Activated naive CD4-positive, alpha-beta T cell treated with Interleukin-2 at 50 U/mL for 16 hours (primary cell): ENCODE measurements around the gene KIF5B.
"Not testable (repeated sequence)": the region's sequence is repeated elsewhere in the genome, so short reads cannot be mapped to it uniquely, and the experiment has no call there.

Experiments
- DNase-seq: peaks from one replicate; pipeline ENCODE4 v3.0.0-alpha.2; 2020

KIF5B gene

DNA sequence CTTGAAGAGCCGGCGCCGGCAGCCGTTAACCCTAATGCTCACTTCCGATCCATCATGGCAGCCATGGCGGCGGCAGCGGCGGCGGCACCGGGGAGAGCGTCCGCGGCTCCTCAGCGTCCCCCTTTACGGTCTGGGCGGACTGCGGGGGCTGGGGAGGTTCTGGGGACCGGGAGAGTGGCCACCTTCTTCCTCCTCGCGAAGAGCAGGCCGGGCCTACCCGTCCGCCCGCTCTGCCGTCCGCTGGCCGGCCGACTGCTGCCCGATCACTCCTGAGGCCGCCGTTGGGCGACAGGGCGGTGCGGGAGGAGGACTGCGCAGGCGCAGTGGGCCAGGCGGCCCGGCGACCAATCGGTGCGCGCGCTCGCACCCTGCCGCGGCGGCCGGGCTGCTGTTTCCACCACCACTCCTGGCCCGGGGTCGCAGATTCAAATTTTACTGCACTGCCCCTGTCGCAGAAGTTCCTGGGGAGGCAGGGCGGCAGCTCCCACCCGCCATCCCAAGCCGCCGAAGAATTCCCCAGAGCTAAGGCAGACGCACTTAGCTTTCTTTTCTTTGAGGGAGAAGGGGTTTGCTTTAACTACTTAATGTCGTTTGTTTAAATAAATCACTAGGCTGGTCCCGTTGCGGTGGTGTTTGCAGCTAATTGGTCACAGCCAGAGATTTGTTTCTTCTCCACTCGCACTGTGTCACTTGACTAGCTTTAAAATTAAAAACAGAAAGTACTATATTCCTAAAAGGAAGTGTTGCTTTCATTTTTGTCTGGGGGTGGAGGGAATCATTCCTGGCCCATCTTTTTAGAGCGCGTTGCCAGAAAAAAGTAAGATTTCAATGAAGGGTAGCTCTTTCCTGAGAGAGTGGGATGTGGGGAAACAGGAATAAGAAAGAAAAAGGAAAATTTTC lies at the start of gene KIF5B:
KIF5B (minus strand) TSS at position 290 of the 900 bp plus-strand sequence. CDS start 452 bp downstream, outside the sequence.
- peak; percentile 87 for DNase-seq

DNA sequence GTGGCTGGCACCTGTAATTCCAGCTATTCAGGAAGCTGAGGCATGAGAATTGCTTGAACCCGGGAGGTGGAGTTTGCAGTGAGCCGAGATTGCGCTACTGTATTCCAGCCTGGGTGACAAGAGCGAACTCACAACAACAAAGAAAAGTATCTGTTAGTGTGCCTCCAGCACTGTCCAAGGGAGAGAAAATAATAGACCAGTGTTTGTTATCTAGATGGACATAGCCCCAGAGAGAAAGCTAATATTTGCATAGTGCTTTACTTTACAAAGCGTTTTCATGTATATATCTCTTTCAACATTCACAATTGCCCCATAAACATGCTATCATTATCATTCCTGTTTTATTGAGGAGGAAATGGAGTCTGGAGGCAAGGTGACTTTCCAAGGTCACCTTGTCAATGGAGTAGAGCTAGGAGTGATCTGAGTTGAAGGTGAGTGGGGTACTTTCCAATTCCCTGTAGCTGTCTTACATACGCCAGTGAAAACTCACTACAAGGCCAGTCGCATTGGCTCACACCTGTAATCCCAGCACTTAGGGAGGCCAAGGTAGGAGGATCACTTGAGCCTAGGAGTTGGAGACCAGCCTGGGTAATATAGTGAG lies 49.7 kb upstream of the KIF5B start:
- DNase-seq, result no peak

DNA sequence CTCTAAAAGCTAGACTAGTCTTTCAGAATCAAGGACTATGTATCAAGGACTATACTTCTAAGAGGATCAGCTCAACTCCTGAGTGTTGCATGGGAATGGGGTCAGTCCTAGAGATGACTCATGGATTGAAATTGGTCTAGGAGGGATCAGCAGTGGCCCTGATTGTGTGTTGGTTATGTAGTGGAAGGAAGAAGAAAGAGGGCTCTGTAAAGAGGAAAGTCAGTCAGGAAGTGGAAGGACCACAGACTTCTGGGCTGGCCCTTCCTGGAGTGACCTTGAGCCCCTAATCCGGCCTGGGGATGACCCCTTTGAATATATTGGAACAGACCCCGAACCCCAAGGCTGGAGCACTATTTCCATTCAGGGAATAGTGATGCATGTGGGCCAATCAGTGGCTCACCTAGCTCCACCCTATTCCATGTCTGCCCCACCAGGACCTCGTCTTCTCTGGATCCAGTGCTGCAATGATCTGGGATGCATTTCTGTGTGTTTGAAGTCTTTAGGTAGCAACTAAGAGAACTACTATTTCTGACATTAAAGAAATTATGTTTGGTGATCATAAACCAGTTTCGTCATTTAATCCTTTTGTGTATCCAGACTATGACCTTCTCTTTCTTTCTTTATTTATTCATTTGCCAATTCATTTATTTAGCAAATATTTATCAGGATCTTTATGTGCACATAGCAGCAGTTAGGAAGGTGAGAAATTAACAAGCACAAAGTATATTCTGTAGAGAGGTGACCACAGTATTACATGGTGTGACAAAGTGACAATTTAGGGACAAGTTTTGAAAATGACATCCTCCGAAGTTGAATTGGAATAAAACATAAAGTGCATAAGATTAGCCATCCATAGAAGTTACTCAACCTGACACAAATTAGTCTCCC lies 48.6 kb upstream of the KIF5B start:
- DNase-seq, result no peak

DNA sequence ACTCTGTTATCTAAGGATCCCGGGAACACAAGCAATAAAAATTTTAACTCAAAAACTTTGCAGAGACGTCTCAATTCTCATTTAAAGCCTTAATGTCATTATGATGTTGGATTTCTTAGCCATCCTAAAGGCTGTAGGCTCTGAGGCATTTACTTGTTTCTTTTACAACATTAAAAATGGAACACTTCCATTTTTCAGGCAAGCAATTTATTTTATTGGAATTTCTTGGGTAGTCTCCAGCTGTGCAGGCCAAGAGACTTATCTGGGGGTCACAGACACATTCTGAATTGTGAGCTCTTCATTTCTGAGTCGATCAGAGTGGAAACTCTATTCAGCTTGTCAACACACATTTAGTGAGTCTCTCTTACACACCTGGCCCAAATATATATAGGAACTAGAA lies 48.0 kb upstream of the KIF5B start:
- DNase-seq, result no peak

DNA sequence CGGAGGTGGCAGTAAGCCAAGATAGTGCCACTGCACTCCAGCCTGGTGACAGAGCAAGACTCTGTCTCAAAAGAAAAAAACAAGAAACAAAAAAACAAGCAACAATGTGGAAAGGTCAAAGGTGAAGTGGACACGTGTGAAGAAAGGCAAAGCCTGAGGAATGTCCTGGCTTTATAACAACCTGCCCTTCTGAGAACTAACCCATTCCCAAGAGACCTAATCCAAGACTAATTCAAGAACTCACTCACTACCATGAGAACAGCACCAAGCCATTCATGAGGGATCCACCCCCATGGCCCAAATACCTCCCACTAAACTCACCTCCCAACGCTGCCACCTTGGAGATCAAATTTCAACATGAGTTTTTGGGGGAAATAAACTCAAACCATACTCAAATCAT lies 47.5 kb upstream of the KIF5B start:
- DNase-seq, result no peak

DNA sequence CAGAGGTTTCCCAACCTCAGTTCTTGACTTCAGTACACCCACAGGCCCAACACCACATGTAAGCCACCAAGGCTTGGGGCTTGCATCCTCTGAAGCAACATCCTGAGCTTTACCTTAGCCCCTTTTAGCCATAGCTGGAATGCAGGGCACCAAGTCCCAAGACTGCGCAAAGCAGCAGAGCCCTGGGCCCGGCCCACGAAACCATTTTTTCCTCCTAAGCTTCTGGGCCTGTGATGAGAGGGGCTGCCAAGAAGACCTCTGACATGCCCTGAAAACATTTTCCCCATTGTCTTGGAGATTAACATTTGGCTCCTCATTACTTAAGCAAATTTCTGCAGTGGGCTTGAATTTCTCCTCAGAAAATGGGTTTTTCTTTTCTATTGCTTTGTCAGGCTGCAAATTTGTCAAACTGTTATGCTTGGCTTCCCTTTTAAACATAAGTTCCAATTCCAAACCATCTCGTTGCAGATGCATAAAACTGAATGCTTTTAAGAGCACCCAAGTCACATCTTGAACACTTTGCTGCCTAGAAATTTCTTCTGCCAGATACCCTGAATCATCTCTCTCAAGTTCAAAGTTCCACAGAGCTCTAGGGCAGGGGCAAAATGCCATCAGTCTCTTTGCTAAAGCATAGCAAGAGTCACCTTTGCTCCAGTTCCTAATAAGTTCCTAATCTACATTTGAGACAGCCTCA lies 42.5 kb upstream of the KIF5B start:
- not testable (repeated sequence) for DNase-seq

DNA sequence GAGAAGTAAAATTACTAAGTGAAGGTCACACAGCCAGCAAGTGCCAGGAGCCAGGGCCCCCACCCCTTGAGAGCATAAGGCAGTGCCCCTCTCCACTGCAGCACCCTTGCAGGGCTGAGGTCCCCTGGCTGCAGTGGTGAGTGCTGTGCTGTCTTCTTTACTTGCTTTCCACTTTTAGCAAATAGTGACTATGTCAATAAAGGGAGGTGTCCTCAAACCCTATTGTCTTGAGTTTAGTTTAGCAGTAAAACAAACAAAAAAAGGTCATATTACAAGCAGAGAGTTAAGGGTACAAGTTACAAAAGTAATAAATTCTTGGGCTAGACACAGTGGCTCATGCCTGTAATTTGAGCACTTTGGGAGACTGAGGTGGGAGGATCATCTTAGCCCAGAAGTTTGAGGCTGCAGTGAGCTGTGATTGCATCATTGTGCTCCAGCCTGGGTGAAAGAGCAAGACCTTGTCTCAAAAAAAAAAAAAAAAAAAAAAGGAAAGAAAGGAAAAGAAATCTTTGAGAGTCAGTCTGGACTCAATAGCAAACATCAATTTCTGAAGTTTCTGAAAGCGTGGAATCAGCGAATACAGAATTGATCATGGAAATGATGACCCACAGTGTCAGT lies 39.0 kb upstream of the KIF5B start:
- no peak for DNase-seq

DNA sequence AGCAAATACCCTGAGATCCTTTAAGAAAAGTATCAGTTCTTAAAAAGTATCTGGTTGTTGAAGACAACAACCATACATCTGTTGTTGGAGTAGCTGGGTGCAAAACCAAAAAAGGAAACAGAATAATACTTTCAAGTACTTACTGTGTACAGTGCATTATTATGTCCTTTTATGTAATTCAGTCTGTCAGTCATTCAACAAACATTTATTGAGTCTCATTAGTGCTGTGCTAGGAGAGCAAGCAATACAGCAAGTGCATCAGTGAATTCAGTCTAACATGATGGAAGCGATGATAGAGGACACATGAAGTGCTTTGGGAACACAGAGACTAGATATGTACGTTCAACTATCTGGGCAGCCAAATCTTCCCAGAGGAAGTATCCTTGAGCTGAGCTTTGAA lies 37.4 kb upstream of the KIF5B start:
- DNase-seq, result no peak

DNA sequence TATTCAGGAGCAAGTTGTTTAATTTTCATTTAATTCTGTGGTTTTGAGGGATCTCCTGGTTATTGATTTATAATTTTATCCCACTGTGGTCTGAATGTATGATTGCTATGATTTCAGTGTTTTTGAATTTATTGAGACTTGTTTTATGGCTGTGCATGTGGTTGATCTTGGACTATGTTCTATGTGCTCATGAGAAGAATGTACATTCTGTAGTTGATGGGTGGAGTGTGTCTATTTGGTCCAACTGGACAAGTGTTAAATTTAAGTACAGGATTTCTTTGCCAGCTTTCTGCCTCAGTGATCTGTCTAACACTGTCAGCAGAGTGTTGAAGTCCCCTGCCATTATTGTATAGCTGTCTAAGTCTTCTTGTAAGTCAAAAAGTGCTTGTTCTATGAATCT lies 34.8 kb upstream of the KIF5B start:
- DNase-seq, result no peak

DNA sequence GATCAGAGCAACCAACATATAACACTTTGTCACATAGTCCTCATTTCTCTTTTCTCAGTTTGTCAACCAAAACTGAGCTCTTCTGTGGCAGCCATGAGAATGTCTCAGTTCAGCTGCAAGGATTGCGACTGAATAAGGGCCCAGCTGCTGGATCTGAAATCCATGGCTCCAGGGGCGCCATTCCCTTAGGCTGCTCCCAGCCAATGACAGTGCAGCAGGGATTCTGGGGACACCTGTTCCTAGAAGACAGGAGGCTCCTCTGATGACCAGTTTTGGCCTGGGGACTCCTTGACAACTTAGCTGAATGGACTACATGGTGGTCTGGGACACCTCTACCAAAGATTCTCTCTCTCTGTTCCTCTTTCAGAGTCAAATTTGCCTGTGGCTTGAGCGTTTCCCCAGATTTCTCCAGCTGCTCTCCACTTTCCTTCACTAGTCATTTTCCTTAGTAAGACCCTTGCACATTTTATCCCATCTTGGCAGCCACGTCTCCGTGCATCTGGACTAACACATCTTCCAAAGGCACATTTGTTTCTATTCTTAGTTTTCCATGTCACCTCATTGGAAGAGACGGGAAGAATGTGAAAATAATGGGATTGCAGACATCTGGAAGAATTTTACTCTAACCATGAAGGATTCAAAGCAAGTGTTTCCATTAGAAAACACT lies 28.1 kb upstream of the KIF5B start:
- DNase-seq, result no peak

DNA sequence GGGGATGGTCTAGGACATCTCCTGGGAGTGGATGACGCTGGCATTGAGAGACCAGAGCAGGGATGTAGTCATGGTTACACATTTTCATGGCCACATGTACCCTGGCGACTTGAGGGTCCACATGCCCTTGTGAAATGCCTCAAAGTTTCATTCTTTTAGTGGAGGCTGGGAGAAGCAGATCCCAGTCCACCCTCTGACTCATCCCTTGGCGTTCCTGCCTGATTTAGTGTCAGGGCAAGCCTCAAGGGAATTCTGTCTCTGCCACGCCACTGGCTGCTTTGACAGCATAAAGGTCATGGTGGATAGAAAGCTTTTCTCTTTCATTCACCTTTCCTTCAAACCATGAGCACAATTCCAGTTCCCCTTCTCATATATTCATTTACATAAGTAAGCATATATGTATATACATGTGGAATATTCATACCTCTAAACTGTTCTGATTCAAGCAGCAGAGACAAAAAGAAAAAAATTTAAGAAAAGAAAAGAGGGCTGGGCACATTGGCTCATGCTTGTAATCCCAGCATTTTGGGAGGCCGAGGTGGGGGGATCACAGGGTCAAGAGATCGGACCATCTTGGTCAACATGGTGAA lies 21.8 kb upstream of the KIF5B start:
- DNase-seq, result no peak

DNA sequence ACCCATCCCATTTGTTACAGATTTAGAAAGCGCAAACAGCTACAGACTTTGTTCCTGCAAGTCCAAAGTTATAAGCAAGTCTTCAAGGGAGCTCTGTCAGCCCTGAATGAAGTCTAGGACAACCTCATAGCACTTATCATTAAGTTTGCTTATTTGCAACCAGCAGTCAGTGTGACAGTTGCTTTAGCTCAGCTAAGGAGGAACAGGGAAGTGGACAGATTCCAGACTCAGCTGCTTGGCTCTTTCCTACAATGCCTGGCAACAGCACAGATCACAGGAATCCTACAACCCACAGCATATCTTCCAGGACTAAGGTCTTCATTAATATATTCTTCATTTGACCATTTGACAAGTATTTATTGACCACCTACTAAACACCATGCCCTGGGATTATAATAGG lies 17.4 kb upstream of the KIF5B start:
- no peak for DNase-seq

DNA sequence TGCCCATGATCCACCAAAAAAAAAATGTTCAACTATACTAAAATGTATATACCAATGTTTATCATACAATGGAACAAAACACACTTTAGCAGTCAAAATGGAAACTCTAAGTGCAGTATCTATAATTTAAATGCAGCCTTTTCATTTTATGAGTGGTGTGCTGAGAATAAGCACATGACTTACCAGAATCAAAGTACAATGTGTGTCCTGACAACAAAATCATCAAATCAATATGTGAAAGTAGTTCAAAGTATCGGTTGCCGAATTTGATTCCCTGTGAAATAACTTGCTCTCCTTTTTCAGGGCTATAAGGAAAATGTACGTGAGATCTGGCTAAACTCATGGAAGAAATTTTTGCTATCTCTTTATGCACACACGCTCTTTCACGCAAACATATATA lies 16.9 kb upstream of the KIF5B start:
- no peak for DNase-seq

DNA sequence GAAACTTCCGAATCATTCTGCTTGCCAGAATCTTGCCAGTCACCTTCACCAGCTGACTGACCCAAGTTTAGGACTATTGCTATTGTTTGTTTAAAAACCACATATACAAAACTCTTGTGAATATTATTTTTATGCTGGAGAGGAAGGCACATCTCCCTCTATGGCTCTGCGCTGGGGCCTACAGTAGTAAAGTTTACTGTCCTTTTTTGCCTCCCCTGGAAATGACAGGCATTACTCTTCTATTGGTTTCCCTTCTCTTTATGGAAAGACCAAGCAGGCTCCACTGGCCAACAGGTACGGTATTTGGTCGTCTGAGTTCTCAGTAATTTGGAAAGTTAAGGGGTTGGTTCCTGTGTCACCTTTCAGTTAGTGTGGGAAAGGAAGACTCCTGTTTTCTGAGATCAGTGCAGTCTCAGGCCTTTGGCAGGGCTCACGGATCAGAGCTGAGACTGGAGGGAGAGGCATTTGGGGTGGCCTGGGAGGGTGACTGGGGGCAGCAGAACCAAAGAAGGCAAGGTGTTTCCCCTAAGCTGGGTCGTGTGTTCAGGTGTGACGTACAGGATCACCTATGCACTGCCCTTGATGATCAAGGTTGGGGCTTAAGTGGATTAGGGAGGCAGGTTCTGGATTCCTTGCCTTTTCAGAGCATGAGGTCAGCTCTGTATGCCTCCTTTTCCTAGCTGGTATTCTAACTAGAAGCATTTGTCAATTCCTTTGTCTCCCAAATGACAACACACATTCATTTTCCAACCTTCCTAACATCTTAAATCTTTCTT lies 16.0 kb upstream of the KIF5B start:
- no peak for DNase-seq

DNA sequence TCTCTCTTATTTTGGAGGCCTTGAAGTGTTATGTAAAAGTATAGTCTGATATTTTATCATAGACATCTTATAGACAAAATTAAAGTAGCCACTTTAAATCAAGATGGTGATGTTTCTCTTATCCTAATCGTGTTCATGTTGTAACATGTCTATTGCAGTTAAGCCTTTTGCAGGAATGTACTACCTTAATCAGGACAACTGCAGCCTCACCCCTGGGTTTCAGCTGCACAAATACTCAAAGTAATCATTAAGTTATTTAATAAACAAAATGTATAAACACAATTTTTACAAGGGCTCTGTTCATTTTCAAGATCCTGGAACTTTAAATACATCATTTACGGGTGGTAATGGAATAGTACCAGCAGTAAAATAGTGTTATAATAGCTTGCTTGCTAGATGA lies 14.4 kb upstream of the KIF5B start:
- DNase-seq, result no peak

DNA sequence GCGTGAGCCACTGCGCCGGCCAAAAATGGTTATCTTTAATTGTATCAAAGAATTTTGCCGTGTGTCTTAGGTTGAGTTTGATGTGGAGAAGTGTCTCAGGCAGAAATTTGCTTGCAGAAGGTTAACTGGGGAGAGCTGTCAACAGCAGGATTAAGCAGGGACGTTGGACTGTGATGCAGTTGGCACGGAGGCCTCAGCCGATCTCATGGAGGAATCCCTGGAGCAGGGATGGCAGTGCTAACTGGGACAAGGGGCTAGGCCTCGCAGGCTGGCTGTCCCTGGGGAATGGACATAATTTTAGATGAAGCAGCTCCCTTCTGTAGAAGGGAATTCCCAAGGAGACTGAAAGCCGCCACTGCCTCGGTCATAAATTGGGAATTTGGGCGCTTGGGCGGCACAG lies 12.3 kb upstream of the KIF5B start:
- no peak for DNase-seq

DNA sequence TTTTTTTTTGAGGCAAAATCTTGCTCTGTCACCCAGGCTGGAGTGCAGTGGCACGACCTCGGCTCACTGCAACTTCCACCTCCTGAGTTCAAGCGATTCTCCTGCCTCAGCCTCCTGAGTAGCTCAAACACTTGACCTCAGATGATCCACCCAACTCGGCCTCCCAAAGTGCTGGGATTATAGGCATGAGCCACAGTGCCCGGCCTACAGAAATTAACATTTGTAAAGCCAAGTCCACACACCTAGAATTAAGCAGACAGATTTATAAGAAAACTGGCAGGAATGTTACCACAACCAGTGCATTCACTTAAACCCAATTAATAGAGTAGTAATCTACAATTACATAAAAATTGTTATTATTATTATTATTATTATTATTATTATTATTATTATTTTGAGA lies 11.7 kb upstream of the KIF5B start:
- not testable (repeated sequence) for DNase-seq

DNA sequence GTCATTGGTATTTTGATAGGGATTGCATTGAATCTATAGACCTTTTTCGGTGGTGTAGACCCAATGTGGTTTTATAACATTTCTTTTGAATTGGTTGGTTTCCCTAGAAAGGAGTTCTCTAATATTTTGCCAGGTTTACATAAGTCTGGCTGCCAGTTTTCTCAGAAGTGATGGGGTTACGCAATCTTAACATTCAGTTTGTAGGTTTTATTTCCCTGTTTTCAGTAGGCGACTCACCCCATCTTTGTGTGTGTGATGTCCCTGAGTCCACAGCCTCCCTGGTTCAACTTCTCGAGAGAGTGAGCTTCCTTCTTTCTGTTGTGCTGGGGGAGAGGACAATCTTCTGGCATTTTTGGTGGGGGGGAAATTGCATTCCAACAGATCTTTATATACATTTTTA lies 9.6 kb upstream of the KIF5B start:
- DNase-seq, result no peak

DNA sequence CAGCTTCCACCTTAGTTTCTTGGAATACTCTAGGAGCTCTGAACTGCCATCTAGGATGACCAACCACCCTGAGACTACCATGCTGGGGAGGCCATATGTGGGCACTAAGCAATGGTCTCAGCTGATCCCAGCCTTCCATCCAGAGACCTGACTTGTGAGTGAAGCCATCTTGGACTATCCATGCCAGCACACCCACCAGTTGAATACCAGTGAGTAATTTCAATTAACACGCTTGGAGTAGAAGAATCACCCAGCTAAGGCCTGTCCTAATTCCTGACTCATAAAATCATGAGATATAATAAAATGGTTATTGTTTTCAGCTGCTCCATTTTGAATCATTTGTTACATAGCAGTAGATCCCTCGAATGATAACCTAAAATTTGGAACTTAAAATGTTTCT lies 5.2 kb upstream of the KIF5B start:
- no peak for DNase-seq

DNA sequence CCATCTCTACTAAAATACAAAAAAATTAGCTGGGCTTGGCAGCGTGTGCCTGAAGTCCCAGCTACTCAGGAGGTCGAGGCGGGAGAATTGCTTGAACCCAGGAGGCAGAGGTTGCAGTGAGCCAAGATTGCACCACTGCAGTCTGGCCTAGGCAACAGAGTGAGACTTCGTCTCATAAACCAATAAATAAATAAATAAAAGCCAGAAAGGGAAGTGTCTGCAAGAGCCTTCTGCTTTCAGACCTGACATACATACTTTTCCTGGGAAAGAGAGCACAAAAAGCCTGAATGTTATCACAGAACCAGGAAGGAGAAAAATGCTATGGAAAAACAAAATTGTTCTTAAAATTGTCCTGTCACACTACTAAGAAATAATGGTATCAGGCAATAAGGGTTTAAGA lies 4.1 kb upstream of the KIF5B start:
- DNase-seq, result no peak

DNA sequence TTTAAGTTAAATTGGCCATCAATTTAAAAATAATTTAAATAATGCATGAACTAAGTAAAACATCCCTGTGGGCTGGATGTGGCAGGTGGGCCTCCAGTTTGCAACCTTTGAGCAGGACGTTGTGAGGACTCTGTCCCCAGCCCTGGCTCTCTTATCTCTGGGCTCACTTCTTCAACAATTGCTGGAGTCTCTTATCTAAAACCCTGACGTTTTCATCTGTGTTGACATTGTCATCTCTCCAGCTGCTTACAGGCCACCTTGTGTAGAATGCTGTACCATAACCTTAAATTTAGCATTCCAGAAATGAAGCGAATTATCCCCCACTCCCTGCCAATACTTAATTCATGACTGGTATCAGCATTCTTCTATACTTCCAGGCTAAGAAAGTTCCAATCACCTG lies 3.2 kb upstream of the KIF5B start:
- no peak for DNase-seq
